Hepatocyte (in vitro differentiated cells): ENCODE data around the gene RRAD. TPM values are rescaled to one million over a fixed set of nuclear protein-coding genes. Genes with fewer than 3 reads are reported as not detected.

Experiments
- DNase-seq: peaks from one replicate; pipeline ENCODE4 v3.0.0-alpha.2; 2016; ENCODE audit warnings: low spot score
- H2AFZ ChIP-seq: fragments of 200-600 bp; sonication (generic); 2 replicates; pipeline ENCODE4 v1.6.0; 2016; ENCODE audit warnings: antibody characterized with exemption, mild to moderate bottlenecking
- H3K27ac ChIP-seq: fragments of 200-600 bp; sonication (generic); 2 replicates; pipeline ENCODE4 v1.5.1; 2016; ENCODE audit warnings: mild to moderate bottlenecking
- H3K27me3 ChIP-seq: fragments of 200-600 bp; sonication (generic); 2 replicates; pipeline ENCODE4 v1.6.1; 2016
- H3K36me3 ChIP-seq: fragments of 200-600 bp; sonication (generic); replicated peaks from 2 replicates; pipeline ENCODE4 v1.5.1; 2016; ENCODE audit warnings: low read depth; ENCODE audit not compliant: insufficient read depth
- H3K4me1 ChIP-seq: fragments of 200-600 bp; sonication (generic); 2 replicates; pipeline ENCODE4 v1.5.1; 2016; ENCODE audit warnings: mild to moderate bottlenecking, moderate library complexity; ENCODE audit not compliant: insufficient read depth
- H3K4me2 ChIP-seq: fragments of 200-600 bp; sonication (generic); 2 replicates; pipeline ENCODE4 v1.6.0; 2016
- H3K4me3 ChIP-seq: fragments of 200-600 bp; sonication (generic); 2 replicates; pipeline ENCODE4 v1.5.1; 2016; ENCODE audit warnings: mild to moderate bottlenecking
- H3K79me2 ChIP-seq: fragments of 200-600 bp; sonication (generic); 2 replicates; pipeline ENCODE4 v1.6.0; 2017; ENCODE audit warnings: mild to moderate bottlenecking
- H3K9me2 ChIP-seq: fragments of 200-600 bp; sonication (generic); replicated peaks from 2 replicates; pipeline ENCODE4 v1.6.0; 2017; ENCODE audit warnings: mild to moderate bottlenecking; ENCODE audit not compliant: insufficient read depth
- H3K9me3 ChIP-seq: fragments of 200-600 bp; sonication (generic); 2 replicates; pipeline ENCODE4 v1.5.1; 2016; ENCODE audit warnings: low read depth, mild to moderate bottlenecking
- H4K20me1 ChIP-seq: fragments of 200-600 bp; sonication (generic); 2 replicates; pipeline ENCODE4 v1.6.0; 2016; ENCODE audit warnings: mild to moderate bottlenecking; ENCODE audit not compliant: insufficient read depth, poor library complexity, severe bottlenecking
- CTCF ChIP-seq: fragments of 200-600 bp; sonication (generic); IDR thresholded peaks from 2 replicates; pipeline ENCODE4 v1.5.1; 2016; ENCODE audit warnings: antibody characterized with exemption, mild to moderate bottlenecking; ENCODE audit not compliant: poor library complexity
- EZH2 ChIP-seq: fragments of 200-600 bp; sonication (generic); IDR thresholded peaks from 2 replicates; pipeline ENCODE4 v1.6.1; 2016; ENCODE audit warnings: antibody characterized with exemption, mild to moderate bottlenecking, borderline replicate concordance
- EZH2phosphoT487 ChIP-seq: fragments of 200-600 bp; sonication (generic); IDR thresholded peaks from one replicate; pipeline ENCODE4 v1.6.1; 2018; ENCODE audit warnings: antibody characterized with exemption, mild to moderate bottlenecking, low read depth, moderate library complexity; ENCODE audit not compliant: unreplicated experiment, severe bottlenecking
- WGBS: methylation state at CpG from one replicate; pipeline ENCODE4 v1.1.6; 2016; ENCODE audit warnings: low lambda C conversion rate; ENCODE audit errors: missing lambda C conversion rate; 5-methylcytosine and 5-hydroxymethylcytosine counted together
- polyA plus RNA-seq: library from polyadenylated mRNA; unstranded; fragments of >200 nt; fragmentation: Nextera tagmentation; extraction: Ambion mirVana; gene quantifications from 2 replicates; pipeline ENCODE4 v1.2.1, GENCODE V29; 2016
- total RNA-seq: library from RNA; depleted of rRNA; stranded (reverse); fragments of >200 nt; gene quantifications from 2 replicates; pipeline ENCODE4 v1.2.3, GENCODE V29; 2014

The RRAD gene
- total and polyA plus RNA-seq, 2 experiments from 2014 or later = 8.8 to 16.3 TPM

- no peak overlapping the region for H3K27ac ChIP-seq
- no peaks in the 10 kb centered on the region for H3K79me2 ChIP-seq
- no peaks in the 10 kb centered on the region for H3K36me3 ChIP-seq
- no peak overlapping the region for H3K4me2 ChIP-seq
- no peaks in the 10 kb centered on the region for H3K4me1 ChIP-seq
- DNase-seq = no peak
- no peak overlapping the region for H2AFZ ChIP-seq
- no peaks in the 10 kb centered on the region for H3K9me2 ChIP-seq
- H3K9me3 ChIP-seq = no peaks in the 10 kb centered on the region
- WGBS = 93% methylated on average over 14 of the region's 15 CpGs
- TF ChIP-seq CTCF (no peak), EZH2phosphoT487 (no peak), EZH2 (no peak)
- H3K27me3 ChIP-seq = no peaks in the 10 kb centered on the region
- H3K4me3 ChIP-seq = no peak overlapping the region
- H4K20me1 ChIP-seq = no peaks in the 10 kb centered on the region
These were observed 18.2 kb upstream of the RRAD start for GRCh38 chr16:66943426-66944053.

- Histone ChIP-seq H3K79me2 (peaks cover 4% of the 10 kb centered on the region), H3K4me1 (no peaks in the 10 kb centered on the region), H3K36me3 (no peaks in the 10 kb centered on the region), H2AFZ (no peak overlapping the region), H3K4me3 (no peak overlapping the region), H3K9me2 (no peaks in the 10 kb centered on the region), H4K20me1 (no peaks in the 10 kb centered on the region), H3K27ac (no peak overlapping the region), H3K4me2 (no peak overlapping the region), H3K9me3 (no peaks in the 10 kb centered on the region), H3K27me3 (no peaks in the 10 kb centered on the region)
- WGBS = 95% methylated on average over 5 of the region's 5 CpGs
- TF ChIP-seq CTCF (no peak), EZH2 (no peak), EZH2phosphoT487 (no peak)
- DNase-seq = no peak
These were observed 17.6 kb upstream of the RRAD start for GRCh38 chr16:66942981-66943380.

GRCh38 chr16:66940236-66940635 lies 14.9 kb upstream of the RRAD start:
- Histone ChIP-seq H3K27me3 (no peaks in the 10 kb centered on the region), H3K36me3 (no peaks in the 10 kb centered on the region), H2AFZ (no peak overlapping the region), H3K79me2 (peaks cover 30% of the 10 kb centered on the region), H3K4me2 (no peak overlapping the region), H3K9me2 (no peaks in the 10 kb centered on the region), H3K27ac (no peak overlapping the region), H3K4me1 (peaks cover 11% of the 10 kb centered on the region), H3K4me3 (no peak overlapping the region), H3K9me3 (no peaks in the 10 kb centered on the region), H4K20me1 (no peaks in the 10 kb centered on the region)
- no peak for DNase-seq
- TF ChIP-seq EZH2 (no peak), CTCF (no peak), EZH2phosphoT487 (no peak)
- 97% methylated on average over 15 of the region's 16 CpGs for WGBS

- Histone ChIP-seq H3K27me3 (no peaks in the 10 kb centered on the region), H3K36me3 (no peaks in the 10 kb centered on the region), H3K79me2 (peaks cover 37% of the 10 kb centered on the region), H3K4me2 (no peak overlapping the region), H4K20me1 (no peaks in the 10 kb centered on the region), H3K9me3 (no peaks in the 10 kb centered on the region), H2AFZ (no peak overlapping the region), H3K4me3 (no peak overlapping the region), H3K27ac (no peak overlapping the region), H3K9me2 (no peaks in the 10 kb centered on the region), H3K4me1 (peaks cover 14% of the 10 kb centered on the region)
- no peak for TF ChIP-seq EZH2
- TF ChIP-seq CTCF = no peak
- TF ChIP-seq EZH2phosphoT487 = no peak
- DNase-seq = no peak
These were observed 14.0 kb upstream of the RRAD start for GRCh38 chr16:66939366-66939765.
